ENCODE data around the gene ARMC8. TPM values are rescaled to one million over a fixed set of nuclear protein-coding genes. Genes with fewer than 3 reads are reported as not detected.

The ARMC8 gene
- polyA plus RNA-seq, 2 of the 4 experiments (the other 2 are of a cell fraction), result 25.6 to 45.7 TPM

DNA sequence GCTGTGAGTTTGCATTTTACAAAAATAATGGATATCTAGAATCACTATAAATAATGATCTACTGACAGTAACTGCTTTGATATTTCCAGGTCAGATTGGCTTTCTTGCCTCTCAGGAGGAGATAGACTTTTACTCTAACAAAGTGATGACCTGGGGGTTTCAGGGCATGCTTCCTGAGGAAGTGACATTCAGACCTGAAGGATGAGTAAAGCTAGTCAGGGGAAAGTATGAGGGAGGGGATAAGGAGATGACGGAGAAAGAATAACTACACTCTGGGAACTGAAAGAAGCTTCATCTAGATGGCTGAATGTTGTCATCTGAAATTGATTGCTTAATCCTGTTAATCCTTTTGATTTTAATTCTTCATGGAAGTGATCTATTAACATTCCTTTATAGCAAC lies 32.2 kb downstream of the ARMC8 start:
- ChIA-PET CTCF (interaction anchor here (0.9 kb wide), 1 partner anchor 10 kb away, joined by 3 read pairs; no protein-coding TSS in a partner anchor), POLR2A (no interaction called here)
- Histone ChIP-seq H3K4me1 (0 out of 3 replicates have a peak, but pooled peaks cover 7% of the 10 kb centered on the region), H3K9me3 (no peaks in the 10 kb centered on the region), H3K4me2 (no peak overlapping the region), H3K4me3 (no peak overlapping the region), H3K27ac (no peak overlapping the region)
- 100% methylated on average over 1 of the region's 1 CpG for WGBS (ENCODE audit: missing lambda C conversion rate)
- DNase-seq (ENCODE audit: low read depth in 1 of 2, low spot score in 1 of 2) (no peak), FAIRE-seq (no peak), ATAC-seq (no peak)
- TF ChIP-seq CBX2 (IDR thresholded peaks at IDR 0.05; ENCODE audit: borderline replicate concordance, low read depth) (no peak), NR3C1 (IDR thresholded peaks at IDR 0.05) (no peak), HDAC2 (IDR thresholded peaks at IDR 0.05) (no peak), RAD21 (conservative IDR thresholded peaks at IDR 0.05 in 1 of 2, IDR thresholded peaks at IDR 0.05 in 1 of 2) (no peak), EHMT2 (IDR thresholded peaks at IDR 0.05; ENCODE audit: low read depth) (no peak), JUN (IDR thresholded peaks at IDR 0.05) (no peak), GATA3 (IDR thresholded peaks at IDR 0.05; ENCODE audit: borderline replicate concordance) (no peak)

DNA sequence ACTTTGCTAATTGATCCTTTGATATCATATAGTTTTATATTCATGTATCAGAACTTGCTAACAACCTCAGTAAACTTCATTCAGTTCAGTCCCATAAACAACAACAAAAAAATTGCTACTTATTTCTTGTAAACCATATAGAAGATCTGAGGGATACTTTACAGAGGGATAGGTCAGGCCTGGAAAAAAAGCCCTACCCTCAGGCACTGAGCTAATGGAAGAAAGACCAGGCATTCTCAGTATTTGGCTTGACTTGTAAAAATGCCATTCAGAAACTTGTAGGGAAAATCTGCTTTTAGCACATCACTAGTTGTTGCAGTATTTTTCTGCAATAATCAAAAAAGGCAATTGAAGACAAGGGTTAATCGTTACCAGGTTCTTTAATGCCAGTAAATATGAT lies 33.1 kb downstream of the ARMC8 start:
- ATAC-seq (no peak), FAIRE-seq (no peak), DNase-seq (ENCODE audit: low read depth in 1 of 2, low spot score in 1 of 2) (no peak)
- no peak overlapping the region for H3K27ac ChIP-seq
- no peaks in the 10 kb centered on the region for H3K9me3 ChIP-seq
- H3K4me3 ChIP-seq, result no peak overlapping the region
- POLR2A ChIA-PET, result no interaction called here
- H3K4me2 ChIP-seq, result no peak overlapping the region
- TF ChIP-seq, protein P1, sequence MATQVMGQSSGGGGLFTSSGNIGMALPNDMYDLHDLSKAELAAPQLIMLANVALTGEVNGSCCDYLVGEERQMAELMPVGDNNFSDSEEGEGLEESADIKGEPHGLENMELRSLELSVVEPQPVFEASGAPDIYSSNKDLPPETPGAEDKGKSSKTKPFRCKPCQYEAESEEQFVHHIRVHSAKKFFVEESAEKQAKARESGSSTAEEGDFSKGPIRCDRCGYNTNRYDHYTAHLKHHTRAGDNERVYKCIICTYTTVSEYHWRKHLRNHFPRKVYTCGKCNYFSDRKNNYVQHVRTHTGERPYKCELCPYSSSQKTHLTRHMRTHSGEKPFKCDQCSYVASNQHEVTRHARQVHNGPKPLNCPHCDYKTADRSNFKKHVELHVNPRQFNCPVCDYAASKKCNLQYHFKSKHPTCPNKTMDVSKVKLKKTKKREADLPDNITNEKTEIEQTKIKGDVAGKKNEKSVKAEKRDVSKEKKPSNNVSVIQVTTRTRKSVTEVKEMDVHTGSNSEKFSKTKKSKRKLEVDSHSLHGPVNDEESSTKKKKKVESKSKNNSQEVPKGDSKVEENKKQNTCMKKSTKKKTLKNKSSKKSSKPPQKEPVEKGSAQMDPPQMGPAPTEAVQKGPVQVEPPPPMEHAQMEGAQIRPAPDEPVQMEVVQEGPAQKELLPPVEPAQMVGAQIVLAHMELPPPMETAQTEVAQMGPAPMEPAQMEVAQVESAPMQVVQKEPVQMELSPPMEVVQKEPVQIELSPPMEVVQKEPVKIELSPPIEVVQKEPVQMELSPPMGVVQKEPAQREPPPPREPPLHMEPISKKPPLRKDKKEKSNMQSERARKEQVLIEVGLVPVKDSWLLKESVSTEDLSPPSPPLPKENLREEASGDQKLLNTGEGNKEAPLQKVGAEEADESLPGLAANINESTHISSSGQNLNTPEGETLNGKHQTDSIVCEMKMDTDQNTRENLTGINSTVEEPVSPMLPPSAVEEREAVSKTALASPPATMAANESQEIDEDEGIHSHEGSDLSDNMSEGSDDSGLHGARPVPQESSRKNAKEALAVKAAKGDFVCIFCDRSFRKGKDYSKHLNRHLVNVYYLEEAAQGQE (IDR thresholded peaks at IDR 0.05), result no peak
- TF ChIP-seq, protein P2, sequence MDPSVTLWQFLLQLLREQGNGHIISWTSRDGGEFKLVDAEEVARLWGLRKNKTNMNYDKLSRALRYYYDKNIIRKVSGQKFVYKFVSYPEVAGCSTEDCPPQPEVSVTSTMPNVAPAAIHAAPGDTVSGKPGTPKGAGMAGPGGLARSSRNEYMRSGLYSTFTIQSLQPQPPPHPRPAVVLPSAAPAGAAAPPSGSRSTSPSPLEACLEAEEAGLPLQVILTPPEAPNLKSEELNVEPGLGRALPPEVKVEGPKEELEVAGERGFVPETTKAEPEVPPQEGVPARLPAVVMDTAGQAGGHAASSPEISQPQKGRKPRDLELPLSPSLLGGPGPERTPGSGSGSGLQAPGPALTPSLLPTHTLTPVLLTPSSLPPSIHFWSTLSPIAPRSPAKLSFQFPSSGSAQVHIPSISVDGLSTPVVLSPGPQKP (IDR thresholded peaks at IDR 0.05; ENCODE audit: low read depth, low read length), result no peak
- TF ChIP-seq CHD4 (IDR thresholded peaks at IDR 0.05; ENCODE audit: borderline replicate concordance), result no peak
- TF ChIP-seq NFE2L2 (conservative IDR thresholded peaks at IDR 0.05; ENCODE audit: low read length), result no peak
- TF ChIP-seq MAZ (IDR thresholded peaks at IDR 0.05; ENCODE audit: borderline replicate concordance, low read depth, low read length), result no peak
- TF ChIP-seq EP300 (IDR thresholded peaks at IDR 0.05), result no peak
- CTCF ChIA-PET, result no interaction called here
- 0 out of 3 replicates have a peak, but pooled peaks cover 7% of the 10 kb centered on the region for H3K4me1 ChIP-seq
- 97% methylated on average over 1 of the region's 1 CpG for WGBS (ENCODE audit: missing lambda C conversion rate)

DNA sequence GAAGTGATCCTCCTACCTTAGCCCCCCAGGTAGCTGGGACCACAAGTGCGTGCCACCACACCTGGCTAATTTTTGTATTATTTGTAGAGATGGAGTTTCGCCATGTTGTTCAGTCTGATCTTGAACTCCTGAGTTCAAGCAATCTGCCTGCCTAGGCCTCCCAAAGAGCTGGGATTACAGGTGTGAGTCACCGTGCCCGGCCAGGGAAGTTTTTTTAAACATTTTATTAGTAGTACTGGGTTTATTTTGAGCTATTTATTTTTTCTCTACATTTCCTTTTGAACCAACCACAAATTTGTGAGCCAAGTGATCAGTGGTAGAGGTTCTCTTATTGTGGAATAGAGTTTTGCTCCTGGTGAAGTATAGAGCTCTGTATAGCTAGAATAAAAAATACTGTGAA lies 33.7 kb downstream of the ARMC8 start:
- no peak for TF ChIP-seq EP300 (IDR thresholded peaks at IDR 0.05)
- H3K4me1 ChIP-seq, result 0 out of 3 replicates have a peak, but pooled peaks cover 7% of the 10 kb centered on the region
- H3K9me3 ChIP-seq, result no peaks in the 10 kb centered on the region
- ChIA-PET POLR2A (no interaction called here), CTCF (no interaction called here)
- H3K27ac ChIP-seq, result no peak overlapping the region
- no peak for FAIRE-seq
- no peak overlapping the region for H3K4me2 ChIP-seq
- WGBS (ENCODE audit: missing lambda C conversion rate), result 78% methylated on average over 4 of the region's 4 CpGs
- DNase-seq (ENCODE audit: low read depth in 1 of 2, low spot score in 1 of 2), result no peak
- H3K4me3 ChIP-seq, result no peak overlapping the region
- ATAC-seq, result no peak

DNA sequence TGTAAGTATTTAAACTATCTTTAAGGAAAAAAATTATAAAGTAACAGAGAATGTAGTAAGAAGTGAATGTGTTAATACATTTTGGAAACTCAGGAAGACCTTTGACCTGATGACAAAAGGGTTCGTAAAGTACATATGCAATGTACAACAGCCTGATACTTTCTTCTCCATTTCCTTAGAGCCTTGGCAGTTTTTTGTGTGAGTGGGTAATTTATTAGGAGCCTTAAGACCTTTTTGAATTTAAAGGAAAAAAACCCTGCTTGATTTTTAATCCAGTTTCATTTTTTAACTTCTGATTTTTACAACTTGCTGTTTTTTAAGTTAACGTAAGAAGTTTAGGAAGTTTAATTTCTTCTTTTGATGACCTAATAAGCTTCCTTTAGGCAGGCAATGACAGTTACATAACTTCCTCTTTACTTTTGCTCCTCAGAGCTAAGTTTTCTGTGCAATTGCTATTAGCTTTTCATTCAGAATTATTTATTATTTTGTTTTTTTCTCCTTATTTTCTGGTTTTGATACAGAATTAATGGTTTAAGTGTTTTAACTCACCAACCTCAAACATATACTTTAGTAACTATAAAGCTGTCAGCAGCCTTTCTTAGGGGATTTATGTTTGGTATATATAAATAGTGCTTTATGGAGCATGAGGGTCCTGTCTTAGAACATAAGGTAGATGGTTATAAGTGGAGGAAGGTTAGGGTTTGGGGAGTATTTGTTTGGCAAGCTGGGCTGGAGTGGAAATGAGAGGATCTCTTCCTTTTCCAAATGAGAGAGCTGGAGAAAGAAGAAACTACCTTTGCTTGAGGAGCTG lies 35.2 kb downstream of the ARMC8 start:
- ChIA-PET POLR2A (no interaction called here), CTCF (interaction anchor here (1.0 kb wide), 1 partner anchor 26 kb away, joined by 3 read pairs; no protein-coding TSS in a partner anchor)
- FAIRE-seq (no peak), DNase-seq (ENCODE audit: low read depth in 1 of 2, low spot score in 1 of 2) (no peak), ATAC-seq (no peak)
- no peak overlapping the region for H3K27ac ChIP-seq
- 0 out of 3 replicates have a peak, but pooled peaks cover 7% of the 10 kb centered on the region for H3K4me1 ChIP-seq
- H3K4me2 ChIP-seq, result no peak overlapping the region
- no peak overlapping the region for H3K4me3 ChIP-seq
- WGBS (ENCODE audit: missing lambda C conversion rate), result 88% methylated on average over 2 of the region's 2 CpGs
- H3K9me3 ChIP-seq, result no peaks in the 10 kb centered on the region
- TF ChIP-seq RFX5 (IDR thresholded peaks at IDR 0.05) (no peak), CHD2 (IDR thresholded peaks at IDR 0.05; ENCODE audit: low read length, partially characterized antibody) (no peak)
- TF ChIP-seq, protein P3, sequence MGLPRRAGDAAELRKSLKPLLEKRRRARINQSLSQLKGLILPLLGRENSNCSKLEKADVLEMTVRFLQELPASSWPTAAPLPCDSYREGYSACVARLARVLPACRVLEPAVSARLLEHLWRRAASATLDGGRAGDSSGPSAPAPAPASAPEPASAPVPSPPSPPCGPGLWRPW (IDR thresholded peaks at IDR 0.05), result no peak
- TF ChIP-seq, protein P4, sequence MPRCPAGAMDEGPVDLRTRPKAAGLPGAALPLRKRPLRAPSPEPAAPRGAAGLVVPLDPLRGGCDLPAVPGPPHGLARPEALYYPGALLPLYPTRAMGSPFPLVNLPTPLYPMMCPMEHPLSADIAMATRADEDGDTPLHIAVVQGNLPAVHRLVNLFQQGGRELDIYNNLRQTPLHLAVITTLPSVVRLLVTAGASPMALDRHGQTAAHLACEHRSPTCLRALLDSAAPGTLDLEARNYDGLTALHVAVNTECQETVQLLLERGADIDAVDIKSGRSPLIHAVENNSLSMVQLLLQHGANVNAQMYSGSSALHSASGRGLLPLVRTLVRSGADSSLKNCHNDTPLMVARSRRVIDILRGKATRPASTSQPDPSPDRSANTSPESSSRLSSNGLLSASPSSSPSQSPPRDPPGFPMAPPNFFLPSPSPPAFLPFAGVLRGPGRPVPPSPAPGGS (IDR thresholded peaks at IDR 0.05), result no peak
- TF ChIP-seq, protein P1 (IDR thresholded peaks at IDR 0.05), result no peak
